HG02852 (cell line): ENCODE data around the gene SCN2B.

Experiments
- ATAC-seq: cut with Tn5 transposase; IDR thresholded peaks from one replicate; pipeline ENCODE4 v1.9.1; 2021; ENCODE audit warnings: mild to moderate bottlenecking, moderate library complexity; ENCODE audit not compliant: unreplicated experiment

SCN2B gene

DNA sequence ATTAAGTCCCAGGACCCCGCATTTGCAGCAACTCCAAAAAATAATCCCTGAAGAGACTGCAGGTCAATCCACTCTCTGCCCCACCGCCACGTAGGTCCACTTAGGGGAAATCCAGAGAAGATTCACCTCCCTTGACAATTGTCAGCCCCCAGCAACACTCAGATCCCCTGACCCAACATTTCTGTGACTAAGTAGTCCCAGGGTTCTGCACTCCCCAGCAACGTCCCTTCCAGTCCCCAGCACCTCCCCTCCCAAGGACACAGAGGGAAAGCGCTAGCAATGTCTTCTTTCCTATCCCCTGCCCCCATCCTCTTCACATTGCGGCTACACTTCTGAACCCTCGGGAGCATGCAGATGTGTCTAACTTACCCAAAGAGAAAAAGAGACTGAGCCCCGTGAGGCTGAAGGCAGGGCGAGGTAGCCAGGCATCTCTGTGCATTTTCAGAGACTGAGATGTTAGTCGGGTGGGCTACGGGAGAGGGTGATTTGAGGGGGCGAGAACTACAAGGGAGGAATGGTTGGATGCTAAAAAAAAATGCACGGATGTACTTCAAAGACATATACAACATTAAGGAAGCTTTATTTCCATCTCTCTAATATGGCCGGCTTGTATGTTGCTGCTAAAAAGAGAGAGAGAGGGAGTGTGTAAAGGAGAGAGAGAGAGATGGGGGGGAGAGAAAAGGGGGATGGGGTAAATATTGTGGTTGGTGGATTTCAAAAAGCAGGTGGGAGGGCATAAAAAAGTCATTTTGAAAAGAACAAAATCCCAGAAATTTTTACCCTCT is at the start of gene SCN2B:
TSS of gene SCN2B (minus strand) at position 647 of the 785 bp plus-strand sequence. CDS start at position 439, 208 bp downstream.
- ATAC-seq: no peak

GRCh38 chr11:118224511-118225188 is 48.2 kb upstream of the SCN2B start, which contains the start of gene JAML:
TSS of gene JAML (minus strand) at chr11:118225011. CDS start at chr11:118214866, 10,145 bp downstream.
- peak; percentile 45 for ATAC-seq

GRCh38 chr11:118223992-118224391 is 47.6 kb upstream of the SCN2B start:
- ATAC-seq: no peak

- no peak for ATAC-seq
These were observed 47.1 kb upstream of the SCN2B start for GRCh38 chr11:118223570-118223969.

DNA sequence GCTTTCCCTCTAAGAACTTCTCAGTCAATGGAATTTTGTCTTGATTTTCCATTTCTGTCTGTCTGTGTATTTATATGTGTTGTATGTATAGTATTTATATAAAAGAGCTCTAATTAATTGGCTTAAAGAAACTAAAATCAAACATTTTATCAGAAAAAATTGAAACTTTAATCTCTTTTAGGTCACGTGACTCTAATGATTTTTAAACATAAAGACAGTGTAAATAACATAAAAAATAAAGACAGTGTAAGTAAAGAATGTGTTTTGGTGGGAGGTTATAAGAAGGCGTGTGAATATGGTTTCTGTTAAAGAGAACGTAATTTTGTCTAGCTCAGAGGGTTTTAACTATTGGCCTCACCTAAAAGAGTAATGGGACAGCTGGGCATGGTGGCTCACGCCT is 46.0 kb upstream of the SCN2B start:
- ATAC-seq: no peak

- no peak for ATAC-seq
These were observed 45.0 kb upstream of the SCN2B start for GRCh38 chr11:118221419-118221818.

GRCh38 chr11:118219732-118220131 is 43.3 kb upstream of the SCN2B start:
- ATAC-seq: no peak

DNA sequence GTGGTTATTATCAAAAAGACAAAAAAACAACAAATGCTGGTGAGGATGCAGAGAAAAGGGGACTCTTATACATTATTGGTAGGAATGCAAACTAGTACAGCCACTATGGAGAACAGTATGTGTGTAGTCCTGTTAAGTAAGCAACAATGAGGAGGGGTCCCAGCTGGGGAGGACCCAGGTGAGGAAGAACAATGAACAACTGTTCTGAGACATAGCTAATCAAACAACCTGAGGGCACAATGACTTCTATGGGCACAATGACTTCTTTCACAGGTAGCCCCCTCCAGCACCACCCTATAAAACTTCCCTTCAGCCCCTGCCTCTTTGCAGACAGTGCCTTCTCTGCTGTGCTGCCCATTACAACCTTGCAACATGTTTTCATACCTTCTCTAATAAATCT is 42.8 kb upstream of the SCN2B start:
- ATAC-seq: no peak

DNA sequence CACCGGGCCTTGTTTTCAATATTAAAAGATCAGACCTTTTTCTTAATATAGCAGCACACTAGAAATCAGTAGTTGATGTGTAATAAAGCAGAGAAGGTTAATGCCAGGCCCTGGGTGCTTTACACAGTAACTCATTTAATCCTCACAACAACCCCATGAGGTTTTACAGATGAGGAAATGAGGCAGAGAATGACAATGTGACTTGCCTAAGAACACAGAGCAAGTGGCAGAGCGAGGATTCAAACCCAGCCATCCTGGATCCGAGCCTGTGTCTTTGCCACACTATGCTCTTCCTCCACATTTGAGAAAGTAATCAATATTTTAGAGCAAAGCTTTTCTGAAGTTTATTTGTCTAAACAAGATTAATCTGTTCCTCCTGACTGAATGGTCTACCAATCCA is 41.1 kb upstream of the SCN2B start:
- ATAC-seq: no peak

- ATAC-seq: peak; percentile 47
These were observed 40.4 kb upstream of the SCN2B start for GRCh38 chr11:118216621-118217481.

GRCh38 chr11:118215765-118216164 is 39.3 kb upstream of the SCN2B start:
- no peak for ATAC-seq

GRCh38 chr11:118215262-118215661 is 38.8 kb upstream of the SCN2B start:
- ATAC-seq: no peak

DNA sequence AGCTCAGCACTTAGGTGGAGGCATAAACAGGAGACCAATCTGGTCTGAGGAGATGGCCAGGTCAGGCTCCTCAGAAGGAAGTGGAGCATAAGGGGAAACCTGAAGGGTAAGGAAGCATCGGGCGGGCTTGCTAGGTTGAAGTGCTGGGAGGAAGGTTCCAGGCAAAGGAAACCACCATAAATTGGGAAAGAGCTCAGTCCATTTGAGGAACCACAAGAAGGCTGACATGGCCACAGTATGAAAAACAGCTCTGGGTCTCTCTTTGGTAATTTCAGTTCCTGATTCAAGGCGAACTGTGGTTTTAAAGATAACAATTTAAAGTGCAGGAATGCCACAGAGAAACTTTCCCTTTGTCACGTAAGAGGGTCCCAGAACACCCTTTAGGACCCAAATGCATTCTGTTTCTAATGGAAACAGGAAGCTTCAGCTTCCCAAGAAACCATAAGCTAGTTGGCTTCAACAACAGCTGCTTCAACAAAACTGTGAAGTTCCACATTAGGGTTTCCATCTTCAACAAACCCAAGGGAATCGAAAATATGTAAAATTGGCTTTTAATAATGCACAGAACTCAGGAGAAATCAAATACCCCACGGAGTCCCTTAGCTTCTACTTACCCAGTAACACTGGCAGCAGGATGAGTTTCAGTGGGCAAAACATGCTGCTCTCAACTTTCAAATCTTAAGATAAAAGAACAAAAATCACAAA is 37.9 kb upstream of the SCN2B start:
- ATAC-seq: no peak

GRCh38 chr11:118213781-118214180 is 37.3 kb upstream of the SCN2B start:
- ATAC-seq: no peak

DNA sequence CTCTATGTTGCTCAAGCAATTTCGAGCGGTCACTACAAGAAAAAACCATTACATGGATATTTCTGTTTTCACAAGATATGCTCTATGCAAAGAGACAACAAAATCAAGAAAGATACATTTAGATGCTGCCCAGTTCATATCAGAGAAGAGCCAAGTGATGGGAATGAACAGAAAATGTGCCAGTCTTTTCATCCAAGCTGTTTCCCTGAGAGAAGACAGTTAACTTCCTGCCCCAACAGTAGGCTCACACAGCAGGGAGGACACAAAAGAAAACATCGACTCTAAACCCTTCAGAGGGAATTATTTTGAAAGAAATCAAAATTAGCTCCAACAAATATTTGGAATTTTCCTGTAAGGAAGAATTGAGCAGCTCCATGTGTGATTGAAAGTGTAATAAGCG is 36.8 kb upstream of the SCN2B start:
- ATAC-seq: no peak

DNA sequence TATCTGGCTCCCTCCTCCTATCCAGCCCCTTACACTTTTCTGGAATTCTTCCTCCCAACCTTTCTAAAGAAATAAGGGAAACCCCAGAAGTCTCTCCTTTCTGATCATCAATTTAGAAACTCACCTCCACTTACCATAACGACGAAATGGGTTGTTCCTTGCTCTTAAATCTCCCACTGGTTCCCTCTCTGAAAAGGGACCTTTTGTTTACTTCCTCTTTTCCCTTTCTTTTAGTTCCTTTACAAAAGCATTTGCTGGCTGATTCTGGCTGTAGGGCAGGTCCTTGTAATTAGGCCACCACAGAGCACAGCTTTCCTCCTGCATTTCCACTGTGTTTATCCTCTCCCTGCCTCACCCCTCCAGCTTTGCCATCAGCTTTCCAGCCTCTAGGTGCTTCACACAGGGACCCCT is 36.3 kb upstream of the SCN2B start:
- no peak for ATAC-seq

DNA sequence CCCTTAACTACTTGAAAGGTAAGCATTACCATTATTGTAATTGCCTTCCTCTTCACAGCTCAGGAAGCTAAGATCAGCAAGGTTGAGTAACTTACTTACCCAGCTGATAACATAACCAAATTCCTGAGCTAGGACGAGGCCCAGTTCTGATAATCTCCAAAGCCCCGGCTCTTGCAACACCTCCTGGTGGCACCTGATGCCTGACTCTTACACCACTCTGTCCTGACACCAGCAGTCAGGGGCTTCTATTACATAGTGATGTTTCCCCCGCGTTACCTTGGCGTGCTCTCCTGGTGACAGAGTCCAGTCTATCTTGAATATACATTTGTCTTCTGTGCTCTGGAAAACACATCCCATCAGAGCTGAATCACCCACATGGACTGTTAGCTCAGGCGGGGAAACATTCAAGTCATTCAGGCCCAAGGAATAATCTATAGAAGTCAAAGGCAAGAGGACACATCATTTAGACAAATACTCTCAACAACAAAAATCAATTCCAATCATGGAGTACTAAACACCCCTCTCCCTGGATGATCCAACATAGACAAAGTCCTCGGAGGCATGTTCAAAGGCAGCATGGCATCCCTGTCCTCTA is 35.8 kb upstream of the SCN2B start:
- ATAC-seq: no peak

DNA sequence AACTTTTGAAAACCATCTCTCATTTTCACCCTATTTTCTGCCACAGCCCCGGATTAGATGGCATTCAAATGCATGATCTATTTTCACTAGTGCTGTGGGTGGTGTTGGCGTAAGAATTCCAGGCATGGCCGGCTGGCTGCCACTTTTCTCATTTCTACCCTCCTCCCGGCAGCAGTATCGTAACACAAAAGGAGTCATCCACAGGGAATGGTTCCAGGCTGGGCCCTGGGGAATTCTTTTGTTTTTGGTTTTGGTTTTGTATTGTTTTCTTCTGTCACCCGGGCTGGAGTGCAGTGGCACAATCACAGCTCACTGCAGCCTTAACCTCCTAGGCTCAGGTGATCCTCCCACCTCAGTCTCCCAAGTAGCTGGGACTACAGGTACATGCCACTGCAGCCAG is 34.6 kb upstream of the SCN2B start:
- ATAC-seq: no peak

DNA sequence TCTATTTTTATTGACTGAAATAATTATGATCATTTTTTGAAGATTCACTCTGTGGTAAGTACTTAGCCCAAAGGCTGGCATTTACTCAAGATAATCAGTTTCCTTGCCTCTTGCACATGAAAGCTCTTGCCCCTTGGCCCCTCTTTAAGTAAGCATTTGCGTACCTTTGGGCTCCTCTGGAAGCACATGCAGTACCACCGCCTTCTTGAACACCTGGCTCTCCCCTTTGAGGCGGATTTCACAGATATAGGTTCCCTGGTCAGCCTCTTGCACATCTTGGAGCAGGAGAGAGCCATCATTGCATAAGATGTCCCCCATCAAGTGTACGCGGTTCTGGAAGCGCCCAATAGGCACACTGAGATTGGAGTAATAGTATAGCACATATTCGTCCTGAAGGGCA is 33.9 kb upstream of the SCN2B start:
- ATAC-seq: no peak

DNA sequence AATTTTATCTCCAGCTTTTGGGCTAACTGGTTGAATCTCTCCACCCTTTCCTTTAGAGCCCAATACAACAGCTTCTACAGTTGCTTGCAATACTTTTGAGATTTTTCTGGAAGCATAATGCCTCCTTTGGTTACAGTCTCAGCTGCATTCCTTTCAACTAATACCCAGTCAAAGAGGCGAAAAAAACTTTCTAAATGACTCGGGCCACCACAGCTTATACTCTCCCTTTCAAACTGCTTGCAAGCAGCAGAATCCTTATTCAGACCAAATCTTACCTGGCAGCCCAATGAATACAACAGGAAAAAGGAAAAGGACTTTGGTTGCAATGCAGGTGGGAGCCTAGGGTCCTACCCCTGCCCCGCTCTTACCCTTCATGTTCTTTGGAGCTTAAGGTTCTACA is 32.6 kb upstream of the SCN2B start:
- no peak for ATAC-seq
